ENCODE results near the gene AGAP1.

AGAP1 gene

DNA sequence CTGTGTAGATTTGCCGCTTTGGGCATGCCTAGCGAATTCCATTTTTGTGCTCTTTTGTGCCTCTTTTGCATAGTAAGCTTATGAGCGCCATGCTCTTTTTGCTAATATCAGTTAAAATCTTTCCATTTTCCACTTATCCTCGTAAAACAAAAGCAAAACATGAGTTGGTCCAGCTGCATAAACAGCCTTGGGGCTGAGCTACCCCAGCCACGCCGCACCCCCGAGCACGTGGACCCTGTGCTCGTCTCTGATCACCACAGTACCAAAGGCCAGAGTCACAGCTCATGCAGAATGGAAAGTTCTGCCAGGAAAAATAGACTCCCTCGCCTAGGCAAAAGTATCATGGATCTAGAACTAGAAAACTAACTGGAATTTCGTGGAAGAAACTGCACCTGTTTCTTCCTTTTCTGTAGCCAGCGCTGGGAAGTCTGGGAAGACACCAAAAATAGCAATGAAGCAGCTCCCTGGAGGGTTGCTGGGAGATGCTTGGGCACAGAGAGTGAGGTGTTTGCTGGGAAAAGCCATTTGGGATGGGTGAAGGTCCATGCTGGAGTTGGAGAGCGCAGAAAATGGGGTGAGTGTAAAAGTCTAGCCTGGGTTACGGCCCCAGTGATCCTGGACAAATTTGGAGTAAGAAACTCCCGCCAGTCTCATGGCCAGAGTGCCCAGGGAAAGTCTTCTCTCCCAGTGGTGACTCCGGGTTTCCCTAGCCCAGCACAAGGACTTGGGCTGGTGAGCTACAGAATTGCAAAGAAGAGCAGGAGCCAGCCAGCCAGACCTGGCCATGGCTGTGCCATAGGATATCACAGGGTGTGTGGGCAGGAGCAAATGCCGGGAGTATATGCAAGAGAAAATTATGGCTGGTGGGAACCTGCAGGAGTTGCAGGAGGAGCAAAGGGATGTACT, 456.0 kb downstream of the AGAP1 start:
- no peak for DNase-seq (ENCODE audit: low read depth)

- no peak for DNase-seq (ENCODE audit: low read depth)
Measured at GRCh38 chr2:235950473-235950809, 456.6 kb downstream of the AGAP1 start.

- DNase-seq (ENCODE audit: low read depth), result no peak
Measured at GRCh38 chr2:235951493-235951892, 457.6 kb downstream of the AGAP1 start.

GRCh38 chr2:235951982-235952381, 458.1 kb downstream of the AGAP1 start:
- DNase-seq (ENCODE audit: low read depth), result no peak

GRCh38 chr2:235952714-235953113, 458.9 kb downstream of the AGAP1 start:
- DNase-seq (ENCODE audit: low read depth), result no peak

DNA sequence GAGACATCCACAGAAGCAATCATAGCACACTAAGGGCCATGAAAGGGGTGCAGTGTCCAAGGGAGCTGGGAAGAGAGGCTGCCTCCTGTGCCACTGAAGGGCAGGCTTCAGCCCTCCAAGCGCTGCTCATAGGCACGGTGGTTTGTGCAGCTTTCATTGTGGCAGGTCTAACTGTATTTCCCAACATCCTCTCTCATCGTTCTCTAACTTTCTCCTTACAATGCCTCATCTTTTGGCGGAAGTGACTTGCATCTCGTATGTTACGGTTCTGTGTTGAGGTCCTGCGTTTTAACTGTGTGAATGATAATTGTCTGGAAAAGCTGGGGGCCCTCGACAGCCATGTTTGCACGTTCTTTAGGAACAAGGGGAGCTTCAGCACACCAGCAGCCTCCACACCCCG, 460.4 kb downstream of the AGAP1 start:
- no peak for DNase-seq (ENCODE audit: low read depth)

DNA sequence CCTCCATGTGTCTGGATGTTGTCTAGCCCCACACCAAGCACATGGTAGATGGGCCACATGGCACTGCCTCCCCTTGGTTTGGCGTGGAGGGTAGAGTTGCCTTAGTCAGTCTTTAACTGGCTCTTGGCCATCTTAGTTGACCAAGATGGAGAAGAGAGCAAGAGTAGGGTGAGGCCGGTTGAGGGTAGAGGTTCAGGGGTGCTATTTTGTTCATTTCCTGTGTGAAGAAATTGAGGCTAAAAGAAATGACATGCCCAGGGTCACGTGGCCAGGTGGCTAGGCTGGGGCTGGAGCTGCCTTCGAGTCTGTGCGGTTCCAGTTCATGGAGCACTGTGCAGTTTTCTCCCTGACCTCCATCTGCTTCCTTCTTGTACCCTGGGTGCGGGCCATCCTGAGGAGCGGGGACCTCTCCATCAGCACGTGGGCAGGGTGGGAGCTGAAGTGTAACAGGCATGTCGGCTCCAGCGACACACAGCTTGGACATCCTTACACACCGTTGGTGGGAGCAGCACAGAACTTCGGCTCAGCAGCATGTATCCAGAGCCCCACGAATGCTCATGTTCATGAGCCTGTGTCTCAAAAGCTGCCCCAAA, 461.1 kb downstream of the AGAP1 start:
- no peak for DNase-seq (ENCODE audit: low read depth)

DNA sequence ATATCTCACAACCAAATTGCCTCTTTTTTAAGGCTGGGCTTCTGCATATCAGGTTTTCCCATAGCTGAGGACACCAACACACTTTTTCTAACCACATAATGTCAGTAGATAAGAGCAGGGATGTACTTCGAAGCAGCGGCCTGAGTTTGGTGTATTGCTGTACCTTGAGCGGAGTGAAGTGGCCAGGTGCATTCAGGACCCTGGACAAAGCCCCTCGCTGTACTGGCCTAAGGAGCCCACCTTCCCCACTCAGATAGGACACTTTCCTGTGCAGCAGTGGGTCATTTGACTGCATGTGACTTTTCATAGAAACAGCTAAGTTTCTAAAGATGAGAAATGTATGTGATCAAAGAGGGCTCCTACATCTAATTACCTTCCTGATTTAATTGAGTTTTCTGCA, 461.8 kb downstream of the AGAP1 start:
- no peak for DNase-seq (ENCODE audit: low read depth)

DNA sequence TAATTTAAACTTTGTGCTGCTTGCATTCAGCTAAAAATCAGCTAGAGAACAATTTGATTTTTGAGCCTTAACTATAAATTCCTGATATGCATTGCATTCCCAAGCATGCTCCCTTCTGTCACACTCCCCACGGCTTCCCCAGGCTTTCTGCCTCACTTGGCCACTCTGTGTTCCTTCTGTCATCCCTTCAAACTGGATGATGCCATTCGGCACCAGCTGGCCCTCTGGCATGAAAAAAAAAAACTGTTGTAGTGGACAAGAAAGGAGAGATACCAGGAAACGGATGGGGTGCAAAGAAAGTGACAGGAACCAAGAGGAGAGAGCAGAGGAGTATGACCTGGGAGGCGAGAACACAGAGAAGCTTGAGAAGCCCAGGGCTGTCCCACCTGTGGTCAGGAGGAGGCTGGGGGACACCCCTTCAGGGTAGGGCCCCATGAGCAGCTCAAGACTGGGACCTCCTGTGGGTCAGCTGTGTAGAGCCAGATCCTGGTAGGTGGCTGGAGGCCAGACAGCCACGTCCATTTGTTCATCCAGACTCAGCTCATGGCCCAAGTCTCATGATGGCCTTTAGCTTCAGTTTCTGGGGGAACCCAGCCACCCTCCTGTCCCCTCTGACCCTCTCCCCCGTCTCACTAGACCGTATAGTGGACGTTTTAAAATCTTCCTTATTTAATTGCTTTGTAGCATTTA, 462.6 kb downstream of the AGAP1 start:
- no peak for DNase-seq (ENCODE audit: low read depth)

DNA sequence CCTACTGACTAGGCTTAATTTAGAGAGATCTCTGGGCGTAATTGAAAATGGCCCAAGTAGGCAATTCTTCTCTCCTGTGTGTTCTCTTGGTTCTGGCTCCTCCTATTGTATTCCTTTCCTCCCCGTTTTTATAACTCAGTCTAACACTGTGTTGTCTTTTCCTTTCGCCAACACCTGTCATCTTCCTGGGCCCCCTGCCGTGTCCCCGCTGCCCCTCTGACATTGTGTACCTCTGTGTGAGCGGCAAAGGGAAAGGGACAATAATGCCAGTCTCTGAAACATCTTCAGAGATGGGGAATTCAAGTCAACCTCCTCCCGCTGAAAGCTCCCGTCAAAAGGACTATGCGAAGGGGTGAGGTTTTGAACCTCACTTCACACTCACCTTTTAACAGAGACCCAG, 463.4 kb downstream of the AGAP1 start:
- DNase-seq (ENCODE audit: low read depth), result no peak

DNA sequence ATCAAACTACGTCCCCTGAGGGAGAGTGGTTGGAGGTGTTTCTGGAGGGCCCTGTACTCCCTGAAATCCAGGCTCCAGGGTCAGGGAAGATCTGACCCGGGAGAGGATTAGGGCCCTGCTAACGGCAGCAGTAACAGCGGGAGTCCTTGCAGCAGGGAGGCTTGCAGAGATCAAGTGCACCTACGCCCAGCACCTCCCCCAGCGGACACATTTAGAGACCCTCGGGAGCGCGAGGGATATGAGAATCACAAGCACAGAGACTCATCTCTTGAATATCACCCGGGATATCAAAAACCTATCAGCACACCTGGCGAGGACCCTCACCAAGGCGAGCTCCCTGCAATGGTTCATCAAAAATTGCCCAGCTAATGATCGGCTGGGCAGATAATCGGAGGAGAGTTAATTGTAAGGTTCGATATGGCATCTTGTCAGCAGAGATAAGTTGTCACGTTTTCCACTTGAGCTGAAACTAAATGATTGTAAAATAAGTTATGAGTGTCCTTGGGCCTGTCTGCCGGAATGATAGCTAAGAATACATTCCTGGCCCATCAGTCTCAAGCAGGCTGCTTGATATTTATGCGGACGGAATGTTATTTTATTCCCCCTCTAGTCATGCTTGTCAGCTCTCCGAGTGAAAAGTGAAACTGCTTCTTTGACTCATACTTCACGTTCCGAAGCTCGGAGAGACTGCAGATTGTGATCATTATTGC, 464.5 kb downstream of the AGAP1 start:
- DNase-seq (ENCODE audit: low read depth), result peak; percentile 15

GRCh38 chr2:235958931-235959410, 465.1 kb downstream of the AGAP1 start:
- DNase-seq (ENCODE audit: low read depth), result no peak

DNA sequence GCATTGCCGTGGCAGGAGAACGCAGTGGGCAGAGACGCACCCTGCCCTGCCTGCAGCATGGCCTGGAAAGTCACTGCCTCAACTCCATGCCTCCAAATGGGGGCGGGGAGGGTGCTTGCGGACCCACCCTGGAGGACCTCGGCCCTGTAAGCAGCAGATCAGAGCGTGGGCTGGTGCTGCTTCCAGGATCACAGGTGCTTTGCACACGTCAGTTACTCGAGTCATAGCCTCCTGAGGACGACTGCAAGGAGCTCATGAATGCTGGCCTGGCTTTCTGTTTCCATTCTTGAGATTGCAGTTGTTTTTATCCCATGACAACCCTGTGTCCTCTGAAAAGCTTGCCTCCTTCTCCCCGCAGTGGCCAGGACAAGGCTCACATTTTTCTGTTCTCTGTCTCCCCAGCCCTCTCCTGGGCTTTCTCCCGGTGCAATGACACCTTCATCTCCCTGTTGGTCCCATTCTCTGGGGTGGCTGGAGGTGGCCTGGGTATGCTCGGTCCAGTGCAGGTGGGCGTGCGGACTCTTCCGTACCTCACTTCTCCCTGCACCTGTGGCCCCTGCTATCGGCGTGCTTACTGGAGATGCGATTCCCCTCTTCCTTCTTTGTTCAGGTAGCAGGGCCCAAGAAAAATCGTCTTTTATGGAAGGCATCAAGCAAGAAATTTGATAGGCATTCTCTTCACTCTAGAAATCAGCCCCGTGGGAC, 466.3 kb downstream of the AGAP1 start:
- no peak for DNase-seq (ENCODE audit: low read depth)

- DNase-seq (ENCODE audit: low read depth), result no peak
Measured at GRCh38 chr2:235960716-235961640, 467.1 kb downstream of the AGAP1 start.

GRCh38 chr2:235961711-235962110, 467.9 kb downstream of the AGAP1 start:
- DNase-seq (ENCODE audit: low read depth), result no peak

- DNase-seq (ENCODE audit: low read depth), result no peak
Measured at GRCh38 chr2:235963853-235964577, 470.2 kb downstream of the AGAP1 start.

DNA sequence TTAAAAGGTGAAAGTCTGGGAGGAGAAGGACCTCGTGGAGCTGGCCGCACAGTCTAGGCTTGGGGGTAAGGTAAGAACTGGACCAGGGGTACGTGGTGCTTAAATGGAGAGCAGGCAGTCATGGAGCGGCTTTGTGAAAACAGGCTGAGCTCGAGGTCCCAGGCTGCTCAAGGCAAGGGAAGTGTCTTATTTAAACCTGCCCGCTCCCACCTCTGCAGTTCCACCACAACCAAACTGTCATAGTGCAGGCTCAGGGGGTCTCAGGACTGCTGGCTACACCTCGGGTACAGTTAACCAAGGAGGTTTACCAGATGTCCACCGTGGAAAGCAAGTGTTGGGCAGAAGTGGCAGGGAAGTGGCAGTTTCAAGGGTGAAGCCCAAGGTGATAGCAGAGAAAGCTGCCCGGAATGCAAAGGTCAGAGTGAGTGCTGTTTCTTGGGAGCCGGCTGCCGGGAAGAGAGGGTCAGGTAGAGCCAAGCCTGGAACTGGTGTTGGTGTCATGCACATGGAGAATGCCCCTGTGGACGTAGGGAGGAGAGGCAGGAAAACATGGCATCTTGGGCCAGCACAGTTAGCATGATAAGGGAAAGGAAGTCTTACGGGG, 471.0 kb downstream of the AGAP1 start:
- DNase-seq (ENCODE audit: low read depth), result no peak

- no peak for DNase-seq (ENCODE audit: low read depth)
Measured at GRCh38 chr2:235966396-235966795, 472.6 kb downstream of the AGAP1 start.

GRCh38 chr2:235966932-235967757, 473.3 kb downstream of the AGAP1 start:
- DNase-seq (ENCODE audit: low read depth), result no peak

All from stromal cell of bone marrow (primary cell).